ENCODE data around the gene CNTNAP2.

The CNTNAP2 gene

GRCh38 chr7:146874722-146875121 is 758.1 kb downstream of the CNTNAP2 start:
- no peak overlapping the region for H3K27ac ChIP-seq
- TF ChIP-seq CTCF (conservative IDR thresholded peaks at IDR 0.05) (no peak), ZFX (IDR thresholded peaks at IDR 0.05) (no peak)

- no peak for TF ChIP-seq CTCF (conservative IDR thresholded peaks at IDR 0.05)
- no peak for TF ChIP-seq ZFX (IDR thresholded peaks at IDR 0.05)
- H3K27ac ChIP-seq = no peak overlapping the region
Observed at GRCh38 chr7:146875237-146875785, 758.7 kb downstream of the CNTNAP2 start.

- TF ChIP-seq CTCF (conservative IDR thresholded peaks at IDR 0.05) (no peak), ZFX (IDR thresholded peaks at IDR 0.05) (no peak)
- H3K27ac ChIP-seq = no peak overlapping the region
Observed at GRCh38 chr7:146875981-146876380, 759.4 kb downstream of the CNTNAP2 start.

- TF ChIP-seq ZFX (IDR thresholded peaks at IDR 0.05) (no peak), CTCF (conservative IDR thresholded peaks at IDR 0.05) (no peak)
- H3K27ac ChIP-seq = no peak overlapping the region
Observed at GRCh38 chr7:146876411-146876810, 759.8 kb downstream of the CNTNAP2 start.

GRCh38 chr7:146878901-146879300 is 762.3 kb downstream of the CNTNAP2 start:
- no peak overlapping the region for H3K27ac ChIP-seq
- no peak for TF ChIP-seq CTCF (conservative IDR thresholded peaks at IDR 0.05)
- TF ChIP-seq ZFX (IDR thresholded peaks at IDR 0.05) = no peak

GRCh38 chr7:146885231-146885630 is 768.6 kb downstream of the CNTNAP2 start:
- TF ChIP-seq CTCF (conservative IDR thresholded peaks at IDR 0.05) (no peak), ZFX (IDR thresholded peaks at IDR 0.05) (no peak)
- H3K27ac ChIP-seq = no peak overlapping the region

GRCh38 chr7:146889806-146890555 is 773.4 kb downstream of the CNTNAP2 start:
- no peak overlapping the region for H3K27ac ChIP-seq
- no peak for TF ChIP-seq ZFX (IDR thresholded peaks at IDR 0.05)
- TF ChIP-seq CTCF (conservative IDR thresholded peaks at IDR 0.05) = no peak

All from C4-2B (cell line).